HG03342 (cell line): ENCODE results near the gene OGFRL1.

Experiments
- ATAC-seq: cut with Tn5 transposase; IDR thresholded peaks from one replicate; pipeline ENCODE4 v1.9.1; 2021; ENCODE audit warnings: mild to moderate bottlenecking, moderate library complexity; ENCODE audit not compliant: unreplicated experiment

Gene OGFRL1

DNA sequence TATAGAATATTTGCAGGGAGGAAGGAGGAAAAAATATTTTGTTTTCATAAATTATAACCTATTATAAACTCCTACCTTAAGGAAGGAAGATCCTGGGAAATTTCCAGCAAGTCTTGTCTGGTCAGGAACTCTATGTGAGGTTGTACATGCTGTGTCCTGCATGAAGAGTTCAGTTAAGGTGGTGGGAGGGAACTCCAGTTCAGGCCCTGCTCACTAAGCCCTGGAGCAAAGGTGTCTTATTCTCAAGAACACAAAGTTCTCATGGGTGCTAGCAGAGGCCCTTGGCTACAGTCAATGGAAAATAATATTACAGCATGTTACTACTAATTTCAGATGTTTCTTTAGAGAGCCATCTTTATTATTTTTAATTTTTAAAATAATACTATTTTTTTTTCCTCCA, 3.8 kb upstream of the OGFRL1 start:
- ATAC-seq = no peak

- no peak for ATAC-seq
Observed at GRCh38 chr6:71287038-71287437, 1.6 kb upstream of the OGFRL1 start.

GRCh38 chr6:71287926-71288227, 734 bp upstream of the OGFRL1 start:
- ATAC-seq = no peak

GRCh38 chr6:71289039-71289801, 609 bp downstream of the OGFRL1 start:
- peak; percentile 22 for ATAC-seq

DNA sequence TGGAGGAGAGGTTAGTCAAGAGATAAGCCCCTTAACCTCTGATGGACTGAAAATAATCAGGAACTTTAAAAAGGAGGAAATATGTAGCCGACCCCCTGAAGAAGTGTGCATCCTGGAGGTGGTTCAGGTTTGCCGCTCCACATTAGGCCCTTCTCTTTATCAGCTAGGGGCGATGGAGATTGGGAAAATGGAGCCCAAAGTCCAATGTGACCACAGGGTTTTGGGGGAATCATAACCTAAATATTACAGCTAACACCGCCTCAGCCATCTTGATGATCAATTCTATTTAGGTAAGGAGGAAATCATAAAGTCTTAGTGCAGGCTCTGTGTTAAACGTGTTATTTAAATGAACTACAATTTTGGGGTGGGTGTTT, 1.2 kb downstream of the OGFRL1 start:
- ATAC-seq = no peak

GRCh38 chr6:71290611-71291010, 2.0 kb downstream of the OGFRL1 start:
- no peak for ATAC-seq

- no peak for ATAC-seq
Observed at GRCh38 chr6:71292001-71292400, 3.4 kb downstream of the OGFRL1 start.

- ATAC-seq = no peak
Observed at GRCh38 chr6:71294121-71294523, 5.5 kb downstream of the OGFRL1 start.

DNA sequence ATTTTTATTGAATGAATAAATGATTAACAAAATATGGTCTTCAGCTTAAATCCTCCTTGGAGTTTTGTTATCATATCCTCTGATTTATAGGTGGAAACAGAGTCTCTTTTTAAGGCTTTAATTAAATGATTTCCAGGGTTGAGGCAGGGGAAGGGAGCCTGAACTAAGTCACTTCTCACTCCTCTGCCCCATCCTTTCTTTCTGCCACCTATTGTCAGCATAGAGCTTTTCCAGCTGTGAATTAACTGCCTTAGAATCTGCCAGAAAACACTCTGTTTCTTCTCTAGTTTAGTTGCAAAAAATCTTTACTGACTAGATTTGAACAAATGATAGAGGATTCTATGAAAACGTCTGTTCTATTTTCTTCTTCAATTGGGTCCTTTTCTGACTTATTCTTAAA, 9.8 kb downstream of the OGFRL1 start:
- no peak for ATAC-seq

DNA sequence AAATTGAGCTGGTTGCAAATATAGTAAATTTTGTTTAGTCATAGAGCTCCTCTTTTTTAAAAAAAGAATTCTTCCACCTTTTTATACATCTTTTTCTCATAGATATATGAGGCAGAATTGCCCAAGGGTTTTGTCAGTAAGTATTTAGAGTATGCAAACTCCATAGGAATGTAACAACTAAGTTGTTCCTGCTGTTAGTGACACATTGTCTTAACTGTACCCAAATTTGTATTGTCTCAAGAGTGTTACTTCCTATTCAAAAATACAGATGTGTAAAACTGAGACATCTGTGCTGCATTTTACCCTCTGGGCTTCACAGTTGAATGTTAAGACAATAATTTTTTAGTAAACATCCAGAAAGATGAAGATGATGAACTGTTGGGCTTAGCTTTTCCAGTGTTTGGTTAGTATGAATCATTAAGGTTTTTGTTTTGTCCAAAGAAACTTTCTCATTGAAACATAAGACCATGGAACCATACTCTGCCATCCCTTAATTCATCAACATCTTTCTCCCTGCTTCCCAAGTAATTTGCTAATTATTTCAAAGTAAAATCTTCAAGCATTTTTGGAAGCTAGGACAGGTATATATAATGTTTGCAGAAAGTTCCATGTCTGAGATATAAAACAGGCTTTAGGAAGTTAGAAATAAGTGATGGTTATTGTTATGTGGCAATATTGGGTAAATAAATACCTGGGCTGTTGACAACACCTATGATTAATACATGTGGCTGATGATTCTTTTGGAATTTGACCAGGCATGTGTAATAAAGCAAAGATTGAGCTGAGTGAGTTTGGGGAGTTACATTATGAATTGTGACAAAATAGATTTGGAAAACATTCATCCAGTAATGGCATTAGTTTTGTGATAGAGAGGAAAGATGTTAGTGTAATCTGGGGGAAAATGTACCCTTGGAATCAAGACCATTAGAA, 11.2 kb downstream of the OGFRL1 start:
- no peak for ATAC-seq

- ATAC-seq = no peak
Observed at GRCh38 chr6:71300561-71301168, 12.1 kb downstream of the OGFRL1 start.

DNA sequence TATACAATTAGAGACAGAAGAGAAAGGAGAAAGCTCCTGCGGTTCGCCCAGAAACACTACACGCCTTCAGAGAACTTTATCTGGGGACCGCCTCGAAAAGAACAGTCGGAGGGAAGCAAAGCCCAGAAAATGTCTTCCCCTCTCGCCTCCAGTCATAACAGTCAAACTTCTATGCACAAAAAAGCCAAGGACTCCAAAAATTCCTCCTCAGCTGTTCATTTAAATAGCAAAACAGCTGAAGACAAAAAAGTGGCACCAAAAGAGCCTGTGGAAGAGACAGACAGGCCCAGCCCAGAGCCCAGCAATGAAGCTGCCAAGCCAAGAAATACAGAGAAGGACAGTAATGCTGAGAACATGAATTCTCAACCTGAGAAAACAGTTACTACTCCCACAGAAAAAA, 12.9 kb downstream of the OGFRL1 start:
- no peak for ATAC-seq

GRCh38 chr6:71309656-71310055, 21.0 kb downstream of the OGFRL1 start:
- no peak for ATAC-seq

- ATAC-seq = no peak
Observed at GRCh38 chr6:71310261-71310660, 21.6 kb downstream of the OGFRL1 start.

GRCh38 chr6:71312089-71312488, 23.5 kb downstream of the OGFRL1 start:
- ATAC-seq = no peak

GRCh38 chr6:71317441-71317840, 28.8 kb downstream of the OGFRL1 start:
- no peak for ATAC-seq

GRCh38 chr6:71320041-71320440, 31.4 kb downstream of the OGFRL1 start:
- no peak for ATAC-seq

GRCh38 chr6:71321314-71321713, 32.7 kb downstream of the OGFRL1 start:
- no peak for ATAC-seq

- no peak for ATAC-seq
Observed at GRCh38 chr6:71324194-71324785, 35.7 kb downstream of the OGFRL1 start.

DNA sequence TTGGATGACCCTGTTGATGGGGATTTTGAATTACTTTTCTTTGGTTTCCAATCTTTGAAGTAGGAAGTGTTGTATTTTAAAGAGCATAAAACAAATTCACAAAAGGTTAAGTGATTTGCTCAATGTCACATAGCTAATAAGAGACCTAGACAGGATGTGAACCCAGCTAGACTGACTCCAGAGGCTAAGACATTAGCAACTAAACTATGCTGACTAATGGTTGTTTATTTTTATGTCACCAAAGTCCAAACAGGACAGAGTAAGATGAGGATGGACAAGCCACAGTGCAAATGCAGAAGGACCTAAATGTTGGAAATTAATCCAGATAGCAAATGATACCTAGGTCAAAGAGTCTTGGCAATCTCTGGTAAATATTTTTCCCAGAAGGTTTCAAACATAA, 38.0 kb downstream of the OGFRL1 start:
- ATAC-seq = no peak

DNA sequence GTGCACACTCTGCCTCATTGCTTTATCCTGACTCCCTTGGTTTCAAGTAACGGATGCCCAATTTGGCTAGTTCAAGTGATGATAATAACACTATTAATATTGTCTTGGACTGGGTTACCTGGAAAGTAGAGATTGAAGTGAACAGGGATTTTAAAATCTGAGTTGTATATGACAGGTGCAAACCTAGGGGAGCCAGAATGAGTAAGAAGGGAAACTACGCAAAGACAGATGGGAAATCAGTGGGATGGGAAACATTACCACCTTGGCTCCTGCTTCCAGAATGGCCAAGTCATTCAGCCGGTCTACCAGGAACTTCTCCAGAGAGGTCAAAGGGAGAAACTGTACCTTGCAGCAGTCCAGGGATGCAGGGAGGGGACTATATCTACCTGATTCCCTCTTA, 41.9 kb downstream of the OGFRL1 start:
- ATAC-seq = no peak

DNA sequence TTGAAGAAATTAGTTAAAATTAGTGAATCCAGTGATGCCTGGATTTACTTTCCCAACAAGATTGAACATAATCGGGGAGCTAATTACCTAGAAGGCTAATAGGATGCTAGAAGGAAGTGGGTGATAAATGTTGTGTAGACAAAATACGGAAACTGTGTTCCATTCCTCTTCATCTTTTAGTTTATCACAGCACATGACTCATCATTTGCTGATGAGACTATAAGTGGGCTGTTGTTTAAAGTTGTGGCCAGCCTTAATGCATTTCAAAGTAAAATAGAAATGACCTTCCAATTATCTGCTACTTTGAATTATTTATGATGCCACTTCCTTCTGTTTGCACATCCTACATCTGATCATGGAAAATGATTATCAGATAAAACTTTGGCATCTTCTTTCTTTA, 43.4 kb downstream of the OGFRL1 start:
- ATAC-seq = no peak
